NB4 (cell line): Measurements from ENCODE around the gene MIP.

ENCODE experiments used
- CTCF ChIP-seq: IDR thresholded peaks from one replicate; pipeline ENCODE4 v1.5.1; 2012; ENCODE audit warnings: low read depth, low read length
- MAX ChIP-seq: IDR thresholded peaks from 2 replicates; pipeline ENCODE4 v1.6.1; 2011; ENCODE audit warnings: low read depth, low read length
- MYC ChIP-seq: IDR thresholded peaks from 2 replicates; pipeline ENCODE4 v1.6.1; 2011; ENCODE audit warnings: low read depth, low read length
- POLR2A ChIP-seq: IDR thresholded peaks from 2 replicates; pipeline ENCODE4 v1.6.1; 2011; ENCODE audit warnings: mild to moderate bottlenecking; ENCODE audit not compliant: insufficient read length; ENCODE audit errors: extremely low read depth

DNA sequence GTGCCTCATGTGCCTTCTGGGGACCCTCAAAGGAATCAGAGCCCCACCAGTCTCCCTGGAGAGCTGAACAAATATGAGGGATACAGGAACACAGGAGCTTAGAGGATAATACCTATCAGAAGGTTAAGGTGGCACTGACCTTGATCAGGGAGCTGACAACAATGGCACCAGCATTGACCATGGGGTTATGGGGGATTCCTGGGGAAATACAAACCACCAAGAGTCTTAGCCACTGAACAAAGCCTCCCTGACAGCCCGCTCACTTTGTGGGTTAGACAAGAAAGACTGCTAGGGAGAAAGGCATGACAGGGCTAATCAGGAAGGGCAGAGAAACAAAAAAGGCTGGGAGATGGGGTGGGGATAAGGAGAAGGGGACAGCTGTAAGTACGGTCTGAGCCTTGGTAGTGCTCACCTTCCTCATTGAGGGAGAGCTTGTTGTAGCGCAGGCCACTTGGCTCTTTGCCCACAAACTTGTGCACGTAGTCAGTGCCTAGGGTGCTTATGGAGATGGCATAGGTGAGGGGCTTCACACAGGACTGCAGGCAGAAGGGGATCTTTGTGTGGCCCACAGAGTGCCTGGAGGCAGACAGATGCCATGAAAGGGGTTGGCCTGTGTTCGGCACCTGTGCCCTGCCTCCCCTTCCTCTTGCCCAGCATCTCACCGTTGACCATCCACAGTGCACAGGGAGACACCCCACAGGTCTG lies 23.2 kb upstream of the MIP start:
- TF ChIP-seq MAX = no peak
- TF ChIP-seq POLR2A = no peak
- no peak for TF ChIP-seq CTCF
- TF ChIP-seq MYC = no peak
